Measurements from ENCODE around the gene ASB6. TPM values are rescaled to one million over a fixed set of nuclear protein-coding genes. Genes with fewer than 3 reads are reported as not detected.
"Not testable (repeated sequence)": the region's sequence is repeated elsewhere in the genome, so short reads cannot be mapped to it uniquely, and the experiment has no call there.

The ASB6 gene
- polyA plus RNA-seq, 4 donors: 12.4 to 22.2 (median 16.8) TPM

GRCh38 chr9:129646654-129647053, 4.7 kb upstream of the ASB6 start:
- DNase-seq (ENCODE audit: low read depth in 4 of 4, low spot score in 3 of 4): no peak

DNA sequence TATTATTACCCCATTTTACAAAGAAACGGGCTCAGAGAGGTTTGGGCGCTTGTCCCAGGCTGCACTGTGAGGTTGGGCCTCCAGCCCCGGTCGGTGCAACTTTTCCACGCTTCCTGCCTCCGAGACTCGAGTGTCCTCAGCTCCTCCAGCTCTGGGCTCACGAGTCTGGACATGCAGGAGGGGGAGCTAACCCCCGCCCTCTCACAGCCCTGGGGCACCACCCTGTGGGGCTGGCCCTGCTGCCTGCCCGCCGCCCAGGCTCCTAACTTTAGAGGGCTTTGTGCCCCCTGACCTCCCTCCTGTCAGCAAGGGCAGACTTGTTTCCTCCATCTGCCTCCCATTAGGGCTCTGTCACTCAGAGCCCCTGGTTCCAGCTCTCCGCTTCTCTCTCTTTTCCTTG, 4.3 kb upstream of the ASB6 start:
- DNase-seq (ENCODE audit: low read depth in 4 of 4, low spot score in 3 of 4): no peak

- no peak for DNase-seq (ENCODE audit: low read depth in 4 of 4, low spot score in 3 of 4)
These were observed 3.0 kb upstream of the ASB6 start for GRCh38 chr9:129644902-129645301.

- DNase-seq (ENCODE audit: low read depth in 4 of 4, low spot score in 3 of 4): no peak
These were observed 2.4 kb upstream of the ASB6 start for GRCh38 chr9:129644365-129644764.

DNA sequence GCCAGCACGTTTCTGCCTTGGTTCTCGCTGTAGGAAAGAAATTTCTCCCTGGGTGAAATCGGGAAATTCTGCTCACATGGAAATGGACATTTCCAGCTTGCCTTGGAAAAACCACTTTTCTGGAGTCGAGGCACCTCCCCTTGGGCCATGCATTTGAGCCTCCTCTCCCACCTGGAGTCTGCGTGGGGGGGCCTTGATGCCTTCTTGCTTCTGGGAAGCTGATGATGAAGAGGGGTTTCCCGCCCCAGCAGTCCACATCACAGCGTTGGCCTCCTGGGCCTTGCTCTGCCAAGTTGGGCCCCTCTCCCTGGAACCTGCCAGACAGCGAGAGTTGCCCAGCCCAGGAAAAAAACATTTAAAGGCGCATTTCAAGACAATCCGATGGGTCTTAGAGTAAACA, 1.8 kb upstream of the ASB6 start:
- no peak for DNase-seq (ENCODE audit: low read depth in 4 of 4, low spot score in 3 of 4)

- no peak for DNase-seq (ENCODE audit: low read depth in 4 of 4, low spot score in 3 of 4)
These were observed 841 bp downstream of the ASB6 start for GRCh38 chr9:129640871-129641749.

DNA sequence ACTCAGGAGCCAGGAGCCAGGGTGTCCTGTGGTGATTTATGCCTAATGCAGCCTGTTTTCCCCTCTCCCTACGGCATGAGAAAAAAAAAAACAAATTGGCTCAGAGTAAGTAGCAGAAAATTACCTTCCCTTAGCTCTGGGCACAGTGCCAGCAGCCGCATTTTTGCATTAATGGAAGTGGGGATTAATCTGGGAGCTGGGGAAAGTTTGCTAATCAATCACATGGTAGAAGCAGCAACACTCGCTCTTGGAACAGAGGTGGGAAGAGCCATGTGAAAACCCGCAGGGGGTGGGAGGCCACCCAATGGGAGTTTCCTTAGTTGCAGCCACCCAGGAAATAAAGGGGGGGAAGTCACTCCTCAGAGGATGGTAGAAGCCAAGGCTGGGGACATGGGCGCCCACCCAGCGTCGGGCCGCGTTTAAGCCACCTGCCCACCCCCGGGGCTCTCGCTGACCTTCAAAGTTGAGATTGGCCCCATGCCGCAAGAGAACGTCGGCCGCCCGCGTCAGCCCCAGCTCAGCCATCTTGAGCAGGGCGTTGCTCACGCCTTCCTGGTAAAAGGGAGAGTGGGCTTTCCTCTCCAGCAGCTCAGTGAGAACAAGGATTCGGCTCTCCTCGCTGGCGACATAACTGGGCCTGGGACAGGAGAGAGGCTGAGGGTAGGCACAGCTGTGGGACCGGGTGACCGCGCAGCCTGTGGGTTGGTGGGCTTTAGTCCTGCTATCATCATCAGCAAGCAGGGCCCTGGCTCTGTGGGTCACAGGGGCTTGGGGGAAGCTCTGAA, 1.7 kb downstream of the ASB6 start:
- DNase-seq (ENCODE audit: low read depth in 4 of 4, low spot score in 3 of 4): no peak

GRCh38 chr9:129639756-129640085, 2.2 kb downstream of the ASB6 start:
- no peak for DNase-seq (ENCODE audit: low read depth in 4 of 4, low spot score in 3 of 4)

DNA sequence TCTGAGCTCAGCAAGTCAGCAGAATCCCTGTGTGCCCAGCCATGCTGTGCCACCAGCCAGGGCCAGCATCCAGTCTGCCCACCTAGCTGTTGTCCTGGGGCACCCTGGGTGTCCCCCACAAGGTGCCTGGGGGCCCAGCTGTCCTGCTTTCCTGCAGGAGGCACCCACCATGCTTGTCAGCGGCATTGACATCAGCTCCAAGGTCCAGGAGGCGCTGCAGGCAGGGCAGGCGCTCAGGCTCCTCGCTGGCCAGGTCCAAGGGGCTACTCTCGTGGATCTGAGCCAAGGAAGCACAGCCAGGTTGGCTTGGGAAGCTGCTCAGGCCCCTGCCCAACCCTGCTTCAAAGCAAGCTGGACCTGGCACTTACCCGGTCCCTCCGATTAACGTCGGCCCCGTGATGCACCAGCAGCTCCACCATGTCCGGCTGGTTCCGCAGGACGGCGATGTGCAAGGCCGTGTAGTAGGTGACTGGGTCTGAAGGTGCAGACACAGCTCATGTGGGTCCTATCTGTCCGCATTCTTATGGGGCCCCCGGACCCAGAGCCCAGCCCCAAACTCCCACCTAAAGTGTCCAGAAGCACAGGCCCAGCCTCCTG, 2.8 kb downstream of the ASB6 start:
- DNase-seq (ENCODE audit: low read depth in 4 of 4, low spot score in 3 of 4): no peak

GRCh38 chr9:129637673-129638439, 4.1 kb downstream of the ASB6 start:
- DNase-seq (ENCODE audit: low read depth in 4 of 4, low spot score in 3 of 4): no peak

DNA sequence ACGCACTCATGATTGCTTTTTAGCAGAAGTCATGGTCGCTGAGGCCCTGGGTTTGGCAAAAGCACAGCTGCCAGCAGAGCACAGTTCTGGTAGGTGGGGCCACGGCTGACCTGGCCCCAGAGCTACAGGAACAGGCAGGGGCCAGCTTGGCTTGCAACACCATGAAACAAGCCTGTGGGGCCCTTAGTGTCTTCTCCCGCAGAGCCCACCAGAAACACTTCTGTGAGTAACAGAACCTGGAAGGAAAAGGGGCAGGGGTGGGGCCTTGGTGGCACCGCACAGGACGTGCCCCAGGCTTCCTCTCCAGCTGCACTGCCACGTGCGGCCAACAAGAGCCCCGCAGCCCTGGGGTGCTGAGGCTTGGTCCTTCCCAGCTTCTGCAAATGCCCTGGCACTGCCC, 4.8 kb downstream of the ASB6 start:
- no peak for DNase-seq (ENCODE audit: low read depth in 4 of 4, low spot score in 3 of 4)

DNA sequence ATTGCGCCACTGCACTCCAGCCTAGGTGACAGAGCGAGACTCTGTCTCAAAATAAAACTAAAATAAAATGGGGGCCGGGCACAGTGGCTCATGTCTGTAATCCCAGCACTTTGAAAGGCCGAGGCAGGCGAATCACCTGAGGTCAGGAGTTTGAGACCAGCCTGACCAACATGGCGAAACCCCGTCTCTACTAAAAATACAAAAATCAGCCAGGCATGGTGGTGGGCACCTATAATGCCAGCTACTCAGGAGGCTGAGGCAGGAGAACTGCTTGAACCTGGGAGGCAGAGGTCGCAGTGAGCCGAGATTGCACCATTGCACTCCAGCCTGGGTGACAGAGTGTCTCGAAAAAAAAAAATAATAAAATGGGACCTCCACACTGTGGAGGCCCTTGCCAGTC, 5.6 kb downstream of the ASB6 start:
- not testable (repeated sequence) for DNase-seq (ENCODE audit: low read depth in 4 of 4, low spot score in 3 of 4)

DNA sequence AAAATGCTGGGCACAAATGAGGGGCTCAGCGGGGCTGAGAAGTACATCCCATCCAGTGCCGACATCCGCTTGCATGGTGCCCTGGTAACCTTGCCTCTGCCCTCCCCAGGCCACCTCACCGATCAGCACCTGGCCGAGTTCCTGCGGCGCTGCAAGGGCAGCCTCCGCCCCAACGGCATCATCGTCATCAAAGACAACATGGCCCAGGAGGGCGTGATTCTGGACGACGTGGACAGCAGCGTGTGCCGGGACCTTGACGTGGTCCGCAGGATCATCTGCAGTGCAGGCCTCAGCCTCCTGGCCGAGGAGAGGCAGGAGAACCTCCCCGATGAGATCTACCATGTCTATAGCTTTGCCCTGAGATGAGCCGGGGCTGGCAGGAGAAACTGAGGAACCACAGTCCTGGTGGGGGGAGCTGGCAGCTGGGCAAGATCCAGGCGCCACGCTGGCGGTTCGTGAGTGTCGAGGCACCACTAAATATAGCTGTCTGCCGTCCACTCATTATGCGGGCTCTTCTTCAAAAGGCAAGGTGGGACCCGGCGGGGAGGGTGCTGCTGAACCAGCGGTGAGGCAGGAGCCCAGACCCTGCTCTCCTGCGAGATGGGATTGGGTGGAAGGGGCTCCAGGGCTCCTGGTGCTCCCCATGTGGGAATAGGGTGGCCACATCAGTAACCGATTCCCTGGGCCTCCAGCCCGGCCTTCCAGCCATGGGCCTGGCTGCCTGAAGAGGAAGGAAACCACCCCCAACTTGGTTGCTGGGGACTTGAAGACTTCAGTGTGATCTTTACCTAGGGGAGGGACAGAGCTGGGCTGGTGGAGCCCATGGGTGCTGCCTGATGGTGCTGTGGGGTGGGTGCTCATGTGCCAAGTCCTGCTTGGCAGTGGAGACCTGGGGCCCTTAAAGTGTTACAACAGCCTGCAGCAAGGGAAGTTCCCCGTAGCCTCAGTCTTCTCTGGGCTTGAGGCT, 6.6 kb downstream of the ASB6 start:
- no peak for DNase-seq (ENCODE audit: low read depth in 4 of 4, low spot score in 3 of 4)

- no peak for DNase-seq (ENCODE audit: low read depth in 4 of 4, low spot score in 3 of 4)
These were observed 8.1 kb downstream of the ASB6 start for GRCh38 chr9:129633848-129634247.

- DNase-seq (ENCODE audit: low read depth in 4 of 4, low spot score in 3 of 4): no peak
These were observed 8.7 kb downstream of the ASB6 start for GRCh38 chr9:129633207-129633606.

- no peak for DNase-seq (ENCODE audit: low read depth in 4 of 4, low spot score in 3 of 4)
These were observed 9.5 kb downstream of the ASB6 start for GRCh38 chr9:129632460-129632859.

- DNase-seq (ENCODE audit: low read depth in 4 of 4, low spot score in 3 of 4): no peak
These were observed 10.2 kb downstream of the ASB6 start for GRCh38 chr9:129631674-129632129.

DNA sequence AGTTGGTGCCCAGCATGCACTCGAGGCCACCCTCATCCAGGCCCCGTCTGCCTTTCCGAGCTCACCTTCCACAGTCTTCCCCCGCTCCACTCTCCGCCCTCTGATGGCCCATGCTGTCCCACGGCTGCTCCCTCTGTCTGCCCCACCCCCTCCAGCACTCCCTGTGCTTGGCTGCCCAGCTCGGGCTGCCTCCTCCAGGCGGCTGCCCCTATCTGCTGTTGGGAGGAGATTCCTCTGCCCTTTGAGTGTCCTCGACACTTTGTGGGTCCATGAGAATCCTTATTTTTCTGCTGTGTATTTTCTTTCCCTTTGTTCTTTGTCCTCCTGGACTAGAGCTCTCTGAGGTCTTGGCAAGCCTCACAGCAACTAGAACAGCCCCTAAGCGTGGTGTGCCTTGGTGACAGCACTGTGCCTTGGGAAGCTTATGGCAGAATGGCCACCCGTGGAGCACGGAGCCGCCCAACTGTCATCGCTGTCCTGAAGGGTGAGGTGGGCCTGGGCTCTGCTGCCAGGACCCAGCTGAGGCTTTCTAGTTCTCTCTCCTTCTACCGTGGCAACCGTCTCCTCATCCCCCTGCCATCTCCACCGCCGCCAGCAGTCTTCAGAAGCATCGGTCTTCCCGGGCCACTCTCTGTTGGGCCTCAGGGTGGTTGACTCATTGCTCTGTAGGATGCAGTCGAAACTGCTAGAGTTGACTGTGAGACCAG, 10.8 kb downstream of the ASB6 start:
- no peak for DNase-seq (ENCODE audit: low read depth in 4 of 4, low spot score in 3 of 4)

DNA sequence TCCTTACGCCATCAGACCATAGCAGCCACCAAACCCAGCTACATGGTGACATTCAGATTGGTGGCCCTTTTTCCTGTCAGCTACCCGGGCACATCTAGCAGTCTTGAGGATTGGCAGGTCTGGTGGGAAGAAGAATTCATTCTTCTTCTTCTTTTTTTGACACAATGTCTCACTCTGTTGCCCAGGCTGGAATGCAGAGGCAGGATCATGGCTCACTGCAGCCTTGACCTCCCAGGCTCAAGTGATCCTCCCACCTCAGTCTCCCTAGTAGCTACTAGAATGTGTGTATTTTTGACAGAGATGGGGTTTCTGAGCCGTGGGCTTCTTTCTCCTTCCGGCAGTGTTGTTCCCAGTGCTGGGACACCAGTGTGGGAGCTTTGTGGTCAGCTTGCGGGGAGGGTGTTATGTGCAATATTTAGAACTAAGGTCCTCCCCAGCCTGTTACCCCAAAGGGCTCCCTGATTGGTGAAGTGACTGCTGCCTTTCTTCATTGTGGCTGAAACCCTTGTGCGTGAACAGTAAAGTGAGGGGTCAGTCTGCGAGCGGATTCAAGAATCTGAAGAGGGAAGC, 12.6 kb downstream of the ASB6 start:
- DNase-seq (ENCODE audit: low read depth in 4 of 4, low spot score in 3 of 4): no peak
